H1 (cell line): ENCODE results near the gene NFYB. TPM values are rescaled to one million over a fixed set of nuclear protein-coding genes. Genes with fewer than 3 reads are reported as not detected.

Experiments
- CTCF ChIA-PET: fragments of 300-600 bp; sonication (Branson Sonifier 250); formaldehyde crosslinking; loops from one replicate; lab custom pipeline; 2021; ENCODE audit not compliant: partially characterized antibody; lab: Charles Lee
- POLR2A ChIA-PET: fragments of 300-600 bp; sonication (Branson Sonifier 250); formaldehyde crosslinking; loops from one replicate; lab custom pipeline; 2021; ENCODE audit warnings: inconsistent platforms; ENCODE audit not compliant: partially characterized antibody; lab: Charles Lee
- DNase-seq, 2 experiments: peaks; one replicate each; pipeline versions ENCODE4 v3.0.0 to v3.0.0-alpha.2; 2010 to 2022; ENCODE audit warnings: low spot score in 2 of 2, low read depth in 1 of 2, mixed read lengths in 1 of 2
- FAIRE-seq: peaks from 2 replicates; lab custom pipeline; 2011; peaks lifted over from hg19 to GRCh38; lab: Jason Lieb, UNC
- H2AFZ ChIP-seq: 2 replicates; pipeline ENCODE4 v1.8.1; 2012; ENCODE audit warnings: low read length, inconsistent platforms
- H2AK5ac ChIP-seq: 2 replicates; pipeline ENCODE4 v1.6.1; 2013; ENCODE audit warnings: low read depth, low read length
- H2BK120ac ChIP-seq: replicated peaks from 2 replicates; pipeline ENCODE3; 2013; ENCODE audit warnings: low read depth, low read length, inconsistent platforms
- H2BK12ac ChIP-seq: 2 replicates; pipeline ENCODE4 v1.6.1; 2013; ENCODE audit warnings: low read depth, low read length
- H2BK15ac ChIP-seq: 2 replicates; pipeline ENCODE4 v1.6.1; 2013; ENCODE audit warnings: low read length
- H2BK20ac ChIP-seq: 2 replicates; pipeline ENCODE4 v1.6.1; 2013; ENCODE audit warnings: low read length
- H2BK5ac ChIP-seq: 2 replicates; pipeline ENCODE4 v1.6.1; 2013; ENCODE audit warnings: low read depth, low read length
- H3K14ac ChIP-seq: 2 replicates; pipeline ENCODE4 v1.6.1; 2013; ENCODE audit warnings: inconsistent platforms; ENCODE audit not compliant: insufficient read length
- H3K18ac ChIP-seq: 2 replicates; pipeline ENCODE4 v1.6.1; 2013; ENCODE audit warnings: low read length; ENCODE audit errors: extremely low read depth
- H3K23ac ChIP-seq: 2 replicates; pipeline ENCODE4 v1.6.1; 2013; ENCODE audit warnings: inconsistent platforms; ENCODE audit not compliant: insufficient read length
- H3K23me2 ChIP-seq: 2 replicates; pipeline ENCODE4 v1.6.1; 2013; ENCODE audit warnings: low read depth, low read length
- H3K27ac ChIP-seq: 2 replicates; pipeline ENCODE4 v1.6.1; 2011; ENCODE audit warnings: low read depth, low read length, inconsistent platforms
- H3K27me3 ChIP-seq, 4 experiments: replicated peaks in 1 of 4; 1 replicate in 1 of 4; 2 replicates in 3 of 4; pipeline versions ENCODE4 v1.6.1 to v1.8.1; 2011 to 2013; ENCODE audit warnings: low read length in 3 of 4, mild to moderate bottlenecking in 3 of 4, inconsistent platforms in 2 of 4, mixed read lengths in 2 of 4, moderate library complexity in 1 of 4; ENCODE audit not compliant: control insufficient read depth in 3 of 4, insufficient read depth in 3 of 4; ENCODE audit errors: extremely low read depth in 1 of 4
- H3K36me3 ChIP-seq, 4 experiments: 2 replicates each; pipeline versions ENCODE4 v1.6.1 to v1.8.1; 2011 to 2013; ENCODE audit warnings: mild to moderate bottlenecking in 4 of 4, low read length in 3 of 4, moderate library complexity in 2 of 4, control low read depth in 1 of 4, inconsistent platforms in 1 of 4; ENCODE audit not compliant: insufficient read depth in 4 of 4, control insufficient read depth in 2 of 4
- H3K4ac ChIP-seq: replicated peaks from 2 replicates; pipeline ENCODE3; 2013; ENCODE audit warnings: low read length, low read depth, mixed read lengths, inconsistent platforms; ENCODE audit not compliant: insufficient read length
- H3K4me1 ChIP-seq, 4 experiments: replicated peaks in 1 of 4; 1 replicate in 1 of 4; 2 replicates in 3 of 4; pipeline versions ENCODE4 v1.6.1 to v1.8.1; 2011 to 2013; ENCODE audit warnings: low read length in 3 of 4, inconsistent platforms in 2 of 4, mixed read lengths in 1 of 4; ENCODE audit not compliant: insufficient read depth in 4 of 4, control insufficient read depth in 3 of 4
- H3K4me2 ChIP-seq, 2 experiments: 2 replicates each; pipeline versions ENCODE4 v1.6.1 to v1.8.1; 2011 to 2013; ENCODE audit warnings: low read depth in 2 of 2, low read length in 2 of 2, control low read depth in 1 of 2, inconsistent platforms in 1 of 2, mild to moderate bottlenecking in 1 of 2; ENCODE audit not compliant: insufficient read depth in 1 of 2
- H3K4me3 ChIP-seq, 4 experiments: fragments of 200-600, 300-600 bp in 1 of 4; sonication (generic), shearing (Covaris generic), sonication (Bioruptor Twin) in 1 of 4; 2 replicates each; pipeline versions ENCODE4 v1.5.1 to v1.8.1; 2011 to 2016; ENCODE audit warnings: low read length in 4 of 4, low read depth in 3 of 4, control low read depth in 2 of 4, inconsistent platforms in 2 of 4, mild to moderate bottlenecking in 2 of 4, mixed read lengths in 1 of 4, moderate library complexity in 1 of 4; ENCODE audit not compliant: insufficient read depth in 2 of 4; ENCODE audit errors: extremely low read depth in 1 of 4
- H3K56ac ChIP-seq: replicated peaks from 2 replicates; pipeline ENCODE3; 2013; ENCODE audit warnings: low read depth, mild to moderate bottlenecking, mixed read lengths, low read length, inconsistent platforms; ENCODE audit not compliant: insufficient read length
- H3K79me1 ChIP-seq: 2 replicates; pipeline ENCODE4 v1.6.1; 2013; ENCODE audit warnings: low read depth, low read length, control low read depth
- H3K79me2 ChIP-seq, 2 experiments: 2 replicates each; pipeline versions ENCODE4 v1.6.1 to v1.8.1; 2012 to 2013; ENCODE audit warnings: low read length in 2 of 2, mild to moderate bottlenecking in 2 of 2, inconsistent platforms in 1 of 2; ENCODE audit not compliant: insufficient read depth in 2 of 2, control insufficient read depth in 1 of 2
- H3K9ac ChIP-seq, 4 experiments: replicated peaks in 1 of 4; 1 replicate in 1 of 4; 2 replicates in 3 of 4; pipeline versions ENCODE4 v1.6.1 to v1.8.1; 2011 to 2013; ENCODE audit warnings: low read depth in 3 of 4, low read length in 3 of 4, control low read depth in 2 of 4, mild to moderate bottlenecking in 2 of 4, moderate library complexity in 2 of 4, inconsistent platforms in 1 of 4; ENCODE audit errors: extremely low read depth in 1 of 4
- H3K9me3 ChIP-seq, 2 experiments: 2 replicates each; pipeline versions ENCODE4 v1.6.1 to v1.8.1; 2012 to 2013; ENCODE audit warnings: mild to moderate bottlenecking in 2 of 2, moderate library complexity in 2 of 2, control low read depth in 1 of 2, inconsistent platforms in 1 of 2, low read depth in 1 of 2, low read length in 1 of 2, mixed read lengths in 1 of 2; ENCODE audit not compliant: insufficient read depth in 2 of 2
- H4K20me1 ChIP-seq, 2 experiments: replicated peaks in 1 of 2; 2 replicates each; pipeline versions ENCODE3 to v1.8.1; 2011 to 2013; ENCODE audit warnings: inconsistent platforms in 2 of 2, low read length in 2 of 2, mild to moderate bottlenecking in 1 of 2; ENCODE audit not compliant: insufficient read depth in 2 of 2, control insufficient read depth in 1 of 2
- H4K5ac ChIP-seq: 2 replicates; pipeline ENCODE4 v1.6.1; 2013; ENCODE audit warnings: low read length, low read depth, mixed read lengths, inconsistent platforms; ENCODE audit not compliant: insufficient read length
- H4K8ac ChIP-seq: 2 replicates; pipeline ENCODE4 v1.8.0; 2013; ENCODE audit warnings: mild to moderate bottlenecking, moderate library complexity, low read length, inconsistent platforms; ENCODE audit not compliant: insufficient read depth; ENCODE audit errors: extremely low read depth
- H4K91ac ChIP-seq: replicated peaks from 2 replicates; pipeline ENCODE3; 2013; ENCODE audit warnings: low read length, mixed read lengths, inconsistent platforms; ENCODE audit not compliant: insufficient read length
- BCL11A ChIP-seq, 2 experiments: IDR thresholded peaks; one replicate each; pipeline ENCODE4 v1.6.1; 2011; ENCODE audit warnings: low read depth in 2 of 2, low read length in 2 of 2, mild to moderate bottlenecking in 2 of 2
- CEBPB ChIP-seq: IDR thresholded peaks from 2 replicates; pipeline ENCODE4 v1.6.1; 2012; ENCODE audit warnings: low read depth, low read length
- HDAC6 ChIP-seq: IDR thresholded peaks from one replicate; pipeline ENCODE4 v1.7.1; 2012; ENCODE audit warnings: low read depth, mild to moderate bottlenecking, inconsistent platforms, low read length, moderate library complexity
- WGBS, 2 experiments: shearing (Covaris generic) in 1 of 2; methylation state at CpG; one replicate each; pipeline versions ENCODE4 v1.1.6 to v1.1.7; 2013 to 2015; ENCODE audit warnings: low lambda C conversion rate in 2 of 2, mixed read lengths in 2 of 2, inconsistent platforms in 1 of 2, low coverage in 1 of 2, missing lambda C conversion rate in 1 of 2; ENCODE audit not compliant: insufficient replicate concordance in 2 of 2, insufficient coverage in 1 of 2, insufficient read length in 1 of 2; ENCODE audit errors: extremely low coverage in 1 of 2, missing lambda C conversion rate in 1 of 2; 5-methylcytosine and 5-hydroxymethylcytosine counted together
- polyA plus RNA-seq, 7 experiments: library from polyadenylated mRNA; depleted of rRNA in 3 of 7; stranded (reverse) in 5 of 7; unstranded in 2 of 7; fragments of >200 nt in 5 of 7; fragments of 200-250 nt in 2 of 7; gene quantifications; 1 replicate in 5 of 7; 2 replicates in 1 of 7; 4 replicates in 1 of 7; pipeline versions ENCODE4 v1.2.1 to v1.2.3, GENCODE V29; 2011 to 2013; ENCODE audit warnings: missing spikeins in 2 of 7, mixed read lengths in 2 of 7
- total RNA-seq: library from RNA; stranded (reverse); fragmentation: NEBNext Ultra II Directional; extraction: Animal tissue kit (Norgen Biotek cat#: 25700); gene quantifications from 2 replicates; pipeline ENCODE4 v1.2.1, GENCODE V29; 2021

NFYB gene
- total and polyA plus RNA-seq, 2 of the 8 experiments (the other 6 are each of a cell fraction or from before 2014, with no cell fraction given), result 29.1 to 43.5 TPM

- no peaks in the 10 kb centered on the region for H3K79me2 ChIP-seq
- no peaks in the 10 kb centered on the region for H3K36me3 ChIP-seq
- no peak overlapping the region for H3K4me2 ChIP-seq
- H3K4me3 ChIP-seq, result no peak overlapping the region
- no peak overlapping the region for H4K91ac ChIP-seq
- DNase-seq, result no peak
- no peaks in the 10 kb centered on the region; a peak in 1 of 4 replicates for H3K9me3 ChIP-seq
- no peak overlapping the region for H3K4ac ChIP-seq
- TF ChIP-seq HDAC6, result no peak
- TF ChIP-seq BCL11A (IDR thresholded peaks at IDR 0.05; ENCODE audit: low read depth in 2 of 2, low read length in 2 of 2), result no peak
- TF ChIP-seq CEBPB, result no peak
- TF ChIP-seq, all 59 proteins: peak for 0
- Histone ChIP-seq H2BK12ac (no peak overlapping the region), H3K9ac (no peak overlapping the region), H4K8ac (no peak overlapping the region), H3K18ac (no peak overlapping the region), H3K56ac (no peak overlapping the region), H2BK20ac (no peak overlapping the region), H3K4me1 (no peaks in the 10 kb centered on the region), H2AFZ (peak overlapping the region; percentile 6; the same call in 1 of the 2 replicates), H2AK5ac (no peak overlapping the region), H4K20me1 (no peaks in the 10 kb centered on the region), H2BK15ac (no peak overlapping the region), H2BK5ac (no peak overlapping the region), H2BK120ac (no peak overlapping the region), H4K5ac (no peak overlapping the region), H3K23ac (no peak overlapping the region), H3K23me2 (no peaks in the 10 kb centered on the region), H3K27me3 (no peaks in the 10 kb centered on the region; a peak in 1 of 7 replicates), H3K14ac (no peak overlapping the region), H3K27ac (no peak overlapping the region), H3K79me1 (no peaks in the 10 kb centered on the region)
- FAIRE-seq, result no peak
- WGBS, 2 experiments, result 83% methylated on average over 5 of the region's 5 CpGs; no CpG with 5 or more reads in 1 of the 2 experiments
- ChIA-PET POLR2A (no interaction called here), CTCF (interaction anchor here (0.7 kb wide), 1 partner anchor 44 kb away, joined by 5 read pairs; no protein-coding TSS in a partner anchor)
Measured at GRCh38 chr12:104182621-104183378, 44.8 kb upstream of the NFYB start.
